ENCODE data around the gene AADACL3.

AADACL3 gene

GRCh38 chr1:12775443-12775842, 59.5 kb downstream of the AADACL3 start:
- H3K4me1 ChIP-seq (ENCODE audit: control insufficient read depth in 1 of 2, insufficient read depth in 2 of 2, low read length in 2 of 2), result no peaks in the 10 kb centered on the region
- no peaks in the 10 kb centered on the region for H3K9me3 ChIP-seq (ENCODE audit: control insufficient read depth in 1 of 2, low read length in 2 of 2)
- H3K36me3 ChIP-seq (ENCODE audit: control insufficient read depth in 1 of 2, insufficient read depth in 2 of 2, low read length in 2 of 2), result no peaks in the 10 kb centered on the region
- no peak overlapping the region for H3K4me3 ChIP-seq (ENCODE audit: low read depth in 1 of 2, low read length in 2 of 2)
- no peak overlapping the region for H3K27ac ChIP-seq (ENCODE audit: low read depth, low read length)
- peaks cover 0 to 3% of the 10 kb centered on the region in 2 donors for H3K27me3 ChIP-seq (ENCODE audit: control insufficient read depth in 1 of 2, insufficient read depth in 2 of 2, low read length in 2 of 2)
- no peak overlapping the region for H3K9ac ChIP-seq (ENCODE audit: low read depth in 1 of 2, low read length in 2 of 2)

DNA sequence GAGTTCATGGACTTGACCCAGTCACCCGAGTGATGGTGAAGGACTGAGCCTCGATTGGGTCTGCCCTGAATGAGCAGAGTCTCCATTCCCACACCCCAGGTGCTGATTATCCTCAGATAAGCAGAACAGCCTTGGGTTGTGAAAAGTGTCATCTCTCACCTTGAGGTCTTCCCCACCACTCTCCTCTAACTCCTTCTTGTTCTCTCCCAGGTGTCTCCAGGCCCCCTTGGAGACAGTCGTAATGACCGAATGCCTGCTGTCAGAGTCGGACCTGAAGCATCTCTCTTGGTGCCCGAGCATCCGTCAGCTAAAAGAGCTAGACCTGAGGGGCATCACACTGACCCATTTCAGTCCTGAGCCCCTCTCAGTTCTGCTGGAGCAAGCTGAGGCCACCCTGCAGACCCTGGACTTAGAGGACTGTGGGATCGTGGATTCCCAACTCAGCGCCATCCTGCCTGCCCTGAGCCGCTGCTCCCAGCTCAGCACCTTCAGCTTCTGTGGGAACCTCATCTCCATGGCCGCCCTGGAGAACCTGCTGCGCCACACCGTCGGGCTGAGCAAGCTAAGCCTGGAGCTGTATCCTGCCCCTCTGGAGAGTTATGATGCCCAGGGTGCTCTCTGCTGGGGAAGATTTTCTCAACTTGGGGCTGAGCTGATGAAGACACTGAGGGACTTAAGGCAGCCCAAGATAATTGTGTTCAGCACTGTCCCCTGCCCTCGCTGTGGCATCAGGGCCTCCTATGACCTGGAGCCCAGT, 61.1 kb downstream of the AADACL3 start:
- no peaks in the 10 kb centered on the region for H3K9me3 ChIP-seq (ENCODE audit: control insufficient read depth in 1 of 2, low read length in 2 of 2)
- H3K27ac ChIP-seq (ENCODE audit: low read depth, low read length), result no peak overlapping the region
- no peaks in the 10 kb centered on the region for H3K36me3 ChIP-seq (ENCODE audit: control insufficient read depth in 1 of 2, insufficient read depth in 2 of 2, low read length in 2 of 2)
- H3K27me3 ChIP-seq (ENCODE audit: control insufficient read depth in 1 of 2, insufficient read depth in 2 of 2, low read length in 2 of 2), result peaks cover 0 to 3% of the 10 kb centered on the region in 2 donors
- H3K4me3 ChIP-seq (ENCODE audit: low read depth in 1 of 2, low read length in 2 of 2), result no peak overlapping the region
- no peaks in the 10 kb centered on the region for H3K4me1 ChIP-seq (ENCODE audit: control insufficient read depth in 1 of 2, insufficient read depth in 2 of 2, low read length in 2 of 2)
- no peak overlapping the region for H3K9ac ChIP-seq (ENCODE audit: low read depth in 1 of 2, low read length in 2 of 2)
